Calu3 (cell line): Measurements from ENCODE around the gene SNX18. TPM values are rescaled to one million over a fixed set of nuclear protein-coding genes. Genes with fewer than 3 reads are reported as not detected.

Experiments
- BruUV-seq: library from RNA; stranded (reverse); fragments of 400-500 nt; replicated peaks from 2 replicates; lab custom pipeline; 2021; lab: Mats Ljungman, UMichigan
- CTCF ChIA-PET: fragments of 300-600 bp; sonication (Branson Sonifier 250); formaldehyde crosslinking; loops from one replicate; lab custom pipeline; 2022; ENCODE audit warnings: antibody characterized with exemption; lab: Charles Lee
- DNase-seq: peaks from one replicate; pipeline ENCODE4 v3.0.0; 2022
- H3K27ac Mint-ChIP-seq: one replicate; pipeline ENCODE4 v1.8.0; 2022; ENCODE audit warnings: mixed read lengths; ENCODE audit not compliant: unreplicated experiment
- H3K27me3 Mint-ChIP-seq: one replicate; pipeline ENCODE4 v1.8.0; 2022; ENCODE audit warnings: mixed read lengths; ENCODE audit not compliant: unreplicated experiment
- H3K36me3 Mint-ChIP-seq: one replicate; pipeline ENCODE4 v1.8.0; 2022; ENCODE audit warnings: mild to moderate bottlenecking, moderate library complexity, mixed read lengths; ENCODE audit not compliant: insufficient read depth, unreplicated experiment
- H3K4me1 Mint-ChIP-seq: one replicate; pipeline ENCODE4 v1.8.0; 2022; ENCODE audit warnings: mild to moderate bottlenecking, low read depth, mixed read lengths; ENCODE audit not compliant: unreplicated experiment
- H3K4me3 Mint-ChIP-seq: one replicate; pipeline ENCODE4 v1.8.0; 2022; ENCODE audit warnings: mild to moderate bottlenecking, low read depth, moderate library complexity, mixed read lengths; ENCODE audit not compliant: unreplicated experiment
- H3K9me3 Mint-ChIP-seq: one replicate; pipeline ENCODE4 v1.8.0; 2022; ENCODE audit warnings: low read depth, mixed read lengths; ENCODE audit not compliant: unreplicated experiment
- intact Hi-C: fragments of 100-400 bp; cut with micrococcal nuclease; formaldehyde crosslinking; loops from one replicate; pipeline ENCODE4 v1.10.0; 2022; ENCODE audit not compliant: unreplicated experiment
- total RNA-seq: library from RNA; stranded (reverse); gene quantifications from 2 replicates; pipeline ENCODE4 v1.2.3, GENCODE V29; 2022
- TF ChIP-seq, protein P1 (sequence below): fragments of 200-600 bp; IDR thresholded peaks from one replicate; pipeline ENCODE4 v1.8.0; 2022; ENCODE audit warnings: antibody characterized with exemption; ENCODE audit not compliant: unreplicated experiment

Gene SNX18
- total RNA-seq, 1 experiment from 2014 or later: 22.8 TPM

GRCh38 chr5:54590824-54591223 lies 73.3 kb downstream of the SNX18 start:
- intact Hi-C loops: no loop called here
- H3K36me3 Mint-ChIP-seq: no peaks in the 10 kb centered on the region
- no peaks in the 10 kb centered on the region for H3K27me3 Mint-ChIP-seq
- CTCF ChIA-PET: interaction anchor here (0.6 kb wide), 1 partner anchor 229 kb away, joined by 3 read pairs; no protein-coding TSS in a partner anchor
- no peak overlapping the region for H3K27ac Mint-ChIP-seq
- no peak for DNase-seq
- TF ChIP-seq, protein P1, sequence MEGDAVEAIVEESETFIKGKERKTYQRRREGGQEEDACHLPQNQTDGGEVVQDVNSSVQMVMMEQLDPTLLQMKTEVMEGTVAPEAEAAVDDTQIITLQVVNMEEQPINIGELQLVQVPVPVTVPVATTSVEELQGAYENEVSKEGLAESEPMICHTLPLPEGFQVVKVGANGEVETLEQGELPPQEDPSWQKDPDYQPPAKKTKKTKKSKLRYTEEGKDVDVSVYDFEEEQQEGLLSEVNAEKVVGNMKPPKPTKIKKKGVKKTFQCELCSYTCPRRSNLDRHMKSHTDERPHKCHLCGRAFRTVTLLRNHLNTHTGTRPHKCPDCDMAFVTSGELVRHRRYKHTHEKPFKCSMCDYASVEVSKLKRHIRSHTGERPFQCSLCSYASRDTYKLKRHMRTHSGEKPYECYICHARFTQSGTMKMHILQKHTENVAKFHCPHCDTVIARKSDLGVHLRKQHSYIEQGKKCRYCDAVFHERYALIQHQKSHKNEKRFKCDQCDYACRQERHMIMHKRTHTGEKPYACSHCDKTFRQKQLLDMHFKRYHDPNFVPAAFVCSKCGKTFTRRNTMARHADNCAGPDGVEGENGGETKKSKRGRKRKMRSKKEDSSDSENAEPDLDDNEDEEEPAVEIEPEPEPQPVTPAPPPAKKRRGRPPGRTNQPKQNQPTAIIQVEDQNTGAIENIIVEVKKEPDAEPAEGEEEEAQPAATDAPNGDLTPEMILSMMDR: no peak
- BruUV-seq: no TSS peak
- no peaks in the 10 kb centered on the region for H3K4me1 Mint-ChIP-seq
- H3K4me3 Mint-ChIP-seq: no peak overlapping the region
- H3K9me3 Mint-ChIP-seq: peaks cover 5% of the 10 kb centered on the region

GRCh38 chr5:54593779-54594178 lies 76.2 kb downstream of the SNX18 start:
- Mint-ChIP-seq H3K4me1 (no peaks in the 10 kb centered on the region), H3K27me3 (no peaks in the 10 kb centered on the region)

DNA sequence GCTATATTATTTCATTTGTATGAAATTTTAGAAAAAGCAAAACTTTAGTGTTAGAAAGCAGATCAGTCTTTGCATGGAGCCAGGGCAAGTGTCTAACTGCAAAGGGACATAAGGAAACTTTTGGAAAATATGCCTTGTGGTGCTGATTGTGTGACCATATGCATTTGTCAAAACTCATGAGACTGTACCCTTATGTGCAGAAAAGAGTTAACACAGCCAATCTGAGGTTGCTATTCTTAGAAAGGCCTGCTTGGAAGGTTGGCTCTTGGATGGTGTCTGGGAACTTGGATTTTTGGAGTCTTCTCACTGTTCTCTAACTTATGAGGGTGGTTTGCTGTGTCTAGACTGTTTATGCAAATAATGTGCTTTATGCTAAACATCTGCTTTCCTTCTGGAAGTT lies 76.6 kb downstream of the SNX18 start:
- Mint-ChIP-seq H3K27me3 (no peaks in the 10 kb centered on the region), H3K9me3 (peaks cover 7% of the 10 kb centered on the region), H3K4me1 (no peaks in the 10 kb centered on the region), H3K4me3 (no peak overlapping the region), H3K27ac (no peak overlapping the region), H3K36me3 (no peaks in the 10 kb centered on the region)
- TF ChIP-seq, protein P1: no peak
- BruUV-seq: no TSS peak
- no peak for DNase-seq
- CTCF ChIA-PET: no interaction called here
- intact Hi-C loops: no loop called here

More at GRCh38 chr5:54593779-54594178, 76.2 kb downstream of the SNX18 start:
- TF ChIP-seq, protein P1: no peak
- no peaks in the 10 kb centered on the region for H3K36me3 Mint-ChIP-seq
- DNase-seq: no peak
- intact Hi-C loops: no loop called here
- no peak overlapping the region for H3K27ac Mint-ChIP-seq
- peaks cover 7% of the 10 kb centered on the region for H3K9me3 Mint-ChIP-seq
- H3K4me3 Mint-ChIP-seq: no peak overlapping the region
- BruUV-seq: no TSS peak
- CTCF ChIA-PET: no interaction called here

GRCh38 chr5:54595721-54596120 lies 78.2 kb downstream of the SNX18 start:
- Mint-ChIP-seq H3K36me3 (no peaks in the 10 kb centered on the region), H3K27me3 (no peaks in the 10 kb centered on the region), H3K27ac (no peak overlapping the region), H3K4me1 (no peaks in the 10 kb centered on the region), H3K4me3 (no peak overlapping the region), H3K9me3 (peaks cover 7% of the 10 kb centered on the region)
- CTCF ChIA-PET: no interaction called here
- BruUV-seq: no TSS peak
- no peak for DNase-seq
- TF ChIP-seq, protein P1: no peak
- intact Hi-C loops: no loop called here

Other genes with a start within 250 kb of the SNX18 start
- 11.8 and 15.1 TPM in 2 replicates for gene ARL15, start 207.2 kb upstream of the SNX18 start, total RNA-seq
- not detected in 2 replicates for gene HSPB3, start 62.1 kb upstream of the SNX18 start, total RNA-seq